NCI-H82 treated with DMSO at 0.1 percent for 48 hours (cell line): ENCODE data around the gene CRISPLD2.

ENCODE experiments used
- DNase-seq: peaks from one replicate; lab custom pipeline; 2025; ENCODE audit not compliant: unreplicated experiment; lab: John Stamatoyannopoulos, UW

CRISPLD2 gene

GRCh38 chr16:84948851-84949610, 129.2 kb downstream of the CRISPLD2 start:
- no peak for DNase-seq

DNA sequence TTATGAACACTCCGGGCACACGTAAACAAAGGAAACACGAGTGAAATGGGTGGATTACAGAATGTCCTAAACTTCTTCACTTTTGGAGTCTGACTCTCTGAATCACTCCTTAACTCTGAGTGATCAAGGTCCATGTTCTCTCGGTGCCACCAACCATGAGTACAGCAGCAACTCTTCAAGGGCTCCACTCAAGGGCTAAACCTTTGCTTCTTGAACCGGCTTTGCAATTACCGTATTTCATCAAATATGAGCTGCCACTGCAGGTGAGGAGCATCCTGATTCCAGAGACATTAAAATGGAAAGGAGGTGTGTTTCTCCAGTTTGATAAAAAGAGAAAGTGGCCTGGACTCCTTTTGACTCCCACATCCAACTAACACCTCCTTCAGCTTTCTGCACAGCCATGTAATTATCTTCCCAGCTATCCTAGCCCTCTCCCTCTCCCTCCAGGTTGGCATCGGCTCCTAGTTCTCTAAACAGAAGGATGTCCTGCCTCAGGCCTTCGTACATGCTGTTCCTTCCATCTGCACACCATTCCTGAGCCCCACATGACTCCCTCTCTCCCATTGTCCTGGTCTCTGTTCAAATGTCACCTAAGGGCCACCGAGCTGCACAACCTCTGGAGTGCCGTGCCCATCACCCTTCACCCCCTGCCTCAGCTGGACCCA, 130.1 kb downstream of the CRISPLD2 start:
- no peak for DNase-seq

GRCh38 chr16:84950906-84951305, 131.1 kb downstream of the CRISPLD2 start:
- DNase-seq = peak; percentile 3

- peak; percentile 51 for DNase-seq
Observed at GRCh38 chr16:84952335-84953189, 132.8 kb downstream of the CRISPLD2 start.

- DNase-seq = no peak
Observed at GRCh38 chr16:84953190-84953746, 133.5 kb downstream of the CRISPLD2 start.

GRCh38 chr16:84955427-84955826, 135.6 kb downstream of the CRISPLD2 start:
- DNase-seq = no peak

- DNase-seq = no peak
Observed at GRCh38 chr16:84957192-84957591, 137.4 kb downstream of the CRISPLD2 start.

- DNase-seq = no peak
Observed at GRCh38 chr16:84957792-84958191, 138.0 kb downstream of the CRISPLD2 start.
